HUDEP-2 (cell line): ENCODE measurements around the gene TM9SF1.
A peak's percentile ranks its signal among the peaks of the same experiment; 100 is the strongest.
"Not testable (repeated sequence)": the region's sequence is repeated elsewhere in the genome, so short reads cannot be mapped to it uniquely, and the experiment has no call there.

Experiments used
- DNase-seq, 76 experiments: peaks; one replicate each; lab custom pipeline; 2025; ENCODE audit not compliant: unreplicated experiment in 76 of 76; lab: John Stamatoyannopoulos, UW

Gene TM9SF1

GRCh38 chr14:24226473-24226872 is 31.2 kb upstream of the TM9SF1 start:
- DNase-seq, result no peak

- no peak for DNase-seq
Measured at GRCh38 chr14:24224618-24225071, 29.4 kb upstream of the TM9SF1 start.

GRCh38 chr14:24222987-24223386 is 27.7 kb upstream of the TM9SF1 start:
- not testable (repeated sequence) for DNase-seq

GRCh38 chr14:24219521-24219920 is 24.3 kb upstream of the TM9SF1 start:
- no peak for DNase-seq

- DNase-seq, result no peak
Measured at GRCh38 chr14:24219080-24219479, 23.8 kb upstream of the TM9SF1 start.

GRCh38 chr14:24216876-24217275 is 21.6 kb upstream of the TM9SF1 start:
- DNase-seq, result not testable (repeated sequence)

- no peak for DNase-seq
Measured at GRCh38 chr14:24216345-24216699, 21.1 kb upstream of the TM9SF1 start.

- DNase-seq, result peak in 74 of 76 experiments; percentile 8 to 81 (median 68)
Measured at GRCh38 chr14:24215495-24216344, 20.5 kb upstream of the TM9SF1 start, which contains the start of gene MDP1. TSS of gene MDP1 (minus strand) at chr14:24216066. CDS start at chr14:24215955, 111 bp downstream.

GRCh38 chr14:24213866-24214662 is 18.8 kb upstream of the TM9SF1 start:
- no peak for DNase-seq

- DNase-seq, result peak in 75 of 76 experiments; percentile 41 to 97 (median 94)
Measured at GRCh38 chr14:24212924-24213865, 18.0 kb upstream of the TM9SF1 start, which contains the start of gene CHMP4A. TSS of gene CHMP4A (minus strand) at chr14:24213488. CDS start at chr14:24213439, 49 bp downstream.

- no peak for DNase-seq
Measured at GRCh38 chr14:24211311-24211710, 16.1 kb upstream of the TM9SF1 start.

GRCh38 chr14:24207625-24208024 is 12.4 kb upstream of the TM9SF1 start:
- no peak for DNase-seq

- no peak for DNase-seq
Measured at GRCh38 chr14:24207104-24207551, 11.9 kb upstream of the TM9SF1 start.

GRCh38 chr14:24206260-24207103 is 11.2 kb upstream of the TM9SF1 start:
- no peak for DNase-seq

GRCh38 chr14:24204163-24205146 is 9.2 kb upstream of the TM9SF1 start:
- no peak for DNase-seq

- not testable (repeated sequence) for DNase-seq
Measured at GRCh38 chr14:24203249-24203886, 8.1 kb upstream of the TM9SF1 start.

GRCh38 chr14:24202538-24202937 is 7.3 kb upstream of the TM9SF1 start:
- DNase-seq, result not testable (repeated sequence)
